Activated naive CD8-positive, alpha-beta T cell treated with anti-CD3 and anti-CD28 coated beads, Interleukin-2, amount 50 U/mL, for 24 hours (primary cell): ENCODE results near the gene ADAM10.

Source experiments
- ATAC-seq: fragments of 150-1000 bp; cut with Tn5 transposase; one replicate; pipeline ENCODE4 v1.10.0; 2021
- DNase-seq: peaks from one replicate; pipeline ENCODE4 v3.0.0; 2021
- H3K27ac Mint-ChIP-seq: one replicate; pipeline ENCODE4 v1.8.0; 2021; ENCODE audit warnings: mild to moderate bottlenecking, mixed read lengths
- H3K27me3 Mint-ChIP-seq: one replicate; pipeline ENCODE4 v1.8.0; 2021; ENCODE audit warnings: mixed read lengths
- H3K36me3 Mint-ChIP-seq: one replicate; pipeline ENCODE4 v1.8.0; 2021; ENCODE audit warnings: low read depth, mixed read lengths
- H3K4me1 Mint-ChIP-seq: one replicate; pipeline ENCODE4 v1.8.0; 2021; ENCODE audit warnings: mixed read lengths
- H3K4me3 Mint-ChIP-seq: one replicate; pipeline ENCODE4 v1.8.0; 2021; ENCODE audit warnings: mild to moderate bottlenecking, moderate library complexity, mixed read lengths
- H3K9me3 Mint-ChIP-seq: one replicate; pipeline ENCODE4 v1.8.0; 2021; ENCODE audit warnings: mixed read lengths

The ADAM10 gene

DNA sequence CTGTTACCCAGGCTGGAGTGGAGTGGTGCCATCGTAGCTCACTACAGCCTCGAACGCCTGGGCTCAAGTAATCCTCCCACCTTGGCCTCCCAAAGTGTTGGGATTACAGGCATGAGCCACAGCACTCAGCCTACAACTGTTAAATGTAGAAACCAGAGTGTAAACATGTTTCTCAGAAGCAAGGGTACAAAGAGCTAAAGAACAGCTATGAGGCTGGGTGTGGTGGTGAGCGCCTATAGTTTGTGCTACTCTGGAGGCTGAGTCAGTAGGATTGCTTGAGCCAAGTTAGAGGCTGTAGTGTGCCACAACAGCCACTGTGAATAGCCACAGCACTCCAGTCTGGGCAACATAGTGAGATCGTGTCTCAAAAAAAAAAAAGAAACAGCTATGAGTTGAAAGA lies 16.8 kb upstream of the ADAM10 start:
- Mint-ChIP-seq H3K36me3 (peaks cover 6% of the 10 kb centered on the region), H3K27me3 (no peaks in the 10 kb centered on the region), H3K4me3 (no peak overlapping the region), H3K9me3 (peaks cover 8% of the 10 kb centered on the region), H3K4me1 (peaks cover 10% of the 10 kb centered on the region), H3K27ac (no peak overlapping the region)
- ATAC-seq (no peak), DNase-seq (no peak)

DNA sequence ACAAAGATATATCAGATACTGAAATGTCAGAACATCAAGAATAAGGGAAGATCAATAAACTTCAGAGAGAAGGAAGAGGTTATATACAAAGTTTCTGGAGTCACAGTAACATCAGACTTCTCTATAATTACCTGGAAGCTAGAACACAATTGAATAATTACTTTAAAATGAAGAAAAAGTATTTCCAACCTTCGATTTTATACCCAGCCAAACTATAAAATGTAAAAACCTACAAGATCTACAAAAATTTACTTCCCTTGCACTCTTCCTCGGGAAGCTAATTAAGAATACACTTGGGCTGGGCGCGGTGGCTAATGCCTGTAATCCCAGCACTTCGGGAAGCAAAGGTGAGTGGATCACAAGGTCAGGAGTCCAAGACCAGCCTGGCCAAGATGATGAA lies 15.0 kb upstream of the ADAM10 start:
- Mint-ChIP-seq H3K27ac (no peak overlapping the region), H3K27me3 (no peaks in the 10 kb centered on the region), H3K4me3 (no peak overlapping the region), H3K4me1 (peaks cover 6% of the 10 kb centered on the region), H3K36me3 (peaks cover 6% of the 10 kb centered on the region), H3K9me3 (peaks cover 8% of the 10 kb centered on the region)
- no peak for DNase-seq
- no peak for ATAC-seq

DNA sequence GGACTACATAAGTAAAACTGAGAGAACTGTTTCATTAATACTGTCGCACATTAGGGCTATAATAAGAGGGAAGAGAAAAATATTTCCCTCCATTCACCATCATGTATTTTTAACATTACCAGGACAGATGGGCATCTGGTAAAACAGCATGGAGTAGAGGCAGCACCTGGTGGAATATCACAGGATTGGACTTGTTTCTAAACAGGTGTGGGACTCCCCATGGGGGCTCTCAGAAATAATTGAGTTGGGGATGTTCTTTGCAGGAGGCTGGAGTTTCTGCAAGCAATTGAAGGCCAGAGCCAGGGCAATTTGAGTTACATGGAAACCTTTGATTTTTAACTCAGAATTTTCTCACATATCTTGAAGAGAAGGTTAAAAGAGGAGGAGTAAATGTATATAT lies 13.2 kb upstream of the ADAM10 start:
- Mint-ChIP-seq H3K4me3 (no peak overlapping the region), H3K36me3 (peaks cover 6% of the 10 kb centered on the region), H3K4me1 (peaks cover 6% of the 10 kb centered on the region), H3K27me3 (no peaks in the 10 kb centered on the region), H3K27ac (no peak overlapping the region), H3K9me3 (peaks cover 8% of the 10 kb centered on the region)
- ATAC-seq (no peak), DNase-seq (no peak)

DNA sequence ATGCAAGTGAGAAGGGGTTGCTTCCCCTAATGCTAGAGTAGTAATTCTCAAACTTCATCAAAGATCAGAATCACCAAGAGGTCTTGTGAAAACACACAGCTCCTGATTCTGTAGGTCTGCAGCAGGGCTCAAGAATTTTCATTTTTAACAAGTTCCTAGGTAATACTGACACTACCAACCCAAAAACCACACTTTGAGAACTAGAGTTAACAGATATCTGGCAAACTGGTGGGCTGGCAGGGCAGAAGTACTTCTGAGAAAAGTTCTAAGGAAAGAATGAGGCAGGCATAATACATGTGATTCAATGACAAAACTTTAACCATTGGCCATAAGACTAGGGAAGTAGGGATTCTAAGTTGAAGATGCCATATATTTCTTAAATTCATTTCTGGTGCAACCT lies 12.8 kb upstream of the ADAM10 start:
- no peaks in the 10 kb centered on the region for H3K27me3 Mint-ChIP-seq
- peaks cover 6% of the 10 kb centered on the region for H3K36me3 Mint-ChIP-seq
- ATAC-seq (peak; percentile 36), DNase-seq (no peak)
- no peak overlapping the region for H3K4me3 Mint-ChIP-seq
- peaks cover 6% of the 10 kb centered on the region for H3K4me1 Mint-ChIP-seq
- H3K27ac Mint-ChIP-seq, result no peak overlapping the region
- H3K9me3 Mint-ChIP-seq, result peaks cover 8% of the 10 kb centered on the region

DNA sequence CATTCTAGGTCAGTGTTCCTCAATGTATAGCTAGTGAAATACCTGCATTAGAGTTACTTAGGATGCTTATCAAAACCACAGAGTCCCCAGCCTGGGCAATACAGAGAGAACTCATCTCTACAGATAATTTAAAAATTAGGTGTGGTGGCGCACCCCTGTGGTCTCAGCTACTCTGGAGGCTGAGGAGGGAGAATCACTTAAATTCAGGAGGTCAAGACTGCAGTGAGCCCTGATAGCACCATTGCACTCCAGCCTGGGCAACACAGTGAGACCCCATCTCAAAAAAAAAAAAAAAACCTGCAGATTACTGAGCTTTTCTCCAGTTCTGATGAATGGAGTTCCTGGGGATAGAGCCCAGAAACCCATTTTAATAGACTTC lies 11.5 kb upstream of the ADAM10 start:
- no peak for ATAC-seq
- Mint-ChIP-seq H3K4me3 (no peak overlapping the region), H3K4me1 (peaks cover 6% of the 10 kb centered on the region), H3K27me3 (no peaks in the 10 kb centered on the region), H3K27ac (no peak overlapping the region), H3K36me3 (peaks cover 6% of the 10 kb centered on the region), H3K9me3 (peaks cover 8% of the 10 kb centered on the region)
- peak; percentile 21 for DNase-seq

DNA sequence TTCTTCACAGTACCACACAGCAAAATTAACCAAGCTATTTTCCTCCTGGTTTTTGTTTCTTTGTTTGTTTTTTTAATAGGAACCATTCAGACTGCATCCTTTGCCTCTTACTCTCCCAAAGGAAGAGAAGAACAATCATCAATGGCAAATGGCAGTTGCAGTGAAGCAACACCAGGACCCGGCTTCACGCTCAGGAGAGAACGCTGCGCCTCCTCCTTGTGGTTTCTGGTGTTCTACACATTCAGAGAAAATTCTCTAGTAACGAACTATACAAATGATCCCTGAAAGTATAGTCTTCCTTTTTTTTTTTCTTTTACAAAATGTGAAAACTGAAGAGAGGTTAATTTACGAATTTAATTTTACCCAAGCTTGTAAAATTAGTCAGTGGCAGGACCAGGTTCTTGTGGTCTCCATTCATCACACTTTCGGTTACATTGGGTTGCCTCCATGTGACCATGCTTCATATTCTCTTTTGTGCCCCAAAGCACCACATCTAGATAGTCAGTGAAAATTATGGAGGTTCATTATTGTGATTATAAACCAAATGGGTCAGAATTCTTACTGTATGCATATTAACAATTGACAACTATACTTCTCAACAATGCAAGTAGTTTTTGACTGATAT lies 11.0 kb upstream of the ADAM10 start:
- Mint-ChIP-seq H3K4me1 (peaks cover 6% of the 10 kb centered on the region), H3K4me3 (no peak overlapping the region), H3K27ac (no peak overlapping the region), H3K9me3 (peaks cover 8% of the 10 kb centered on the region), H3K27me3 (no peaks in the 10 kb centered on the region), H3K36me3 (peaks cover 6% of the 10 kb centered on the region)
- no peak for ATAC-seq
- no peak for DNase-seq

DNA sequence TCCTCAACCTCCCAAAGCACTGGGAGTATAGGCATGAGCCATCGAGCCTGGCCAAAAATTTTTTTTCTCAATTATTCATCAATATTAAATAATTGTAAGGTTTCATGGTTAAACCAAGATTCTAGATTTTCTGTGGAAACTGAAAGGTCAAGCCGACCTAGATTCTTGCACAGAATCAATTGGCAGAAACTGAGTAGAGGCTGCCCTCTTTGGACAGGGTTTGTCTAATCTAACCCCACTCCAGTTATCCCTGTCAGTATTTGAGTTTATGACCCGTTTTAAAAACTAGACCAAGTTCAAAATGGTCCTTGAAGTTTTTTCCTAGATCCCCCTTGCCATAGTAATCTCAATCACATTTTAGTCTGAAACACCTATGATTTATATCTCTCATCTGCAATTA lies 8.6 kb upstream of the ADAM10 start:
- peaks cover 6% of the 10 kb centered on the region for H3K4me1 Mint-ChIP-seq
- no peak overlapping the region for H3K4me3 Mint-ChIP-seq
- peak; percentile 63 for ATAC-seq
- H3K9me3 Mint-ChIP-seq, result no peaks in the 10 kb centered on the region
- no peaks in the 10 kb centered on the region for H3K27me3 Mint-ChIP-seq
- DNase-seq, result no peak
- no peak overlapping the region for H3K27ac Mint-ChIP-seq
- no peaks in the 10 kb centered on the region for H3K36me3 Mint-ChIP-seq

DNA sequence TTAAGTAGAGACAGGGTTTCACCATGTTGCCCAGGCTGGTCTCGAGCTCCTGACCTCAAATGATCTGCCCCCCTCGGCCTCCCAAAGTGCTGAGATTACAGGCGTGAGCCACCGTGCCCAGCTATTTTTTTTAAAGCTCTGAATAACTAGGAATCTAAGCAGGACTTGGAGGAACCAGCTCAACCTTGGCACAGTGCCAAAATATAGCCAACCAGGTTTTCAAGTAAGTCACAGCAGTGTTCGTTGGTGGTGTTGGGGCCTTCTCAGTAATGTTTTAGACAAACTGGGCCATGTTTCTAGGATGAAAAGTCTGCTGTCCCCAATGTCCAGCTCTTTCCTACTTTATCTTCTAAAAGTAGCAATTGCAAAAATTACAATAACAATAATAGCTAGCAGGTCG lies 6.4 kb upstream of the ADAM10 start:
- DNase-seq, result no peak
- H3K9me3 Mint-ChIP-seq, result no peaks in the 10 kb centered on the region

DNA sequence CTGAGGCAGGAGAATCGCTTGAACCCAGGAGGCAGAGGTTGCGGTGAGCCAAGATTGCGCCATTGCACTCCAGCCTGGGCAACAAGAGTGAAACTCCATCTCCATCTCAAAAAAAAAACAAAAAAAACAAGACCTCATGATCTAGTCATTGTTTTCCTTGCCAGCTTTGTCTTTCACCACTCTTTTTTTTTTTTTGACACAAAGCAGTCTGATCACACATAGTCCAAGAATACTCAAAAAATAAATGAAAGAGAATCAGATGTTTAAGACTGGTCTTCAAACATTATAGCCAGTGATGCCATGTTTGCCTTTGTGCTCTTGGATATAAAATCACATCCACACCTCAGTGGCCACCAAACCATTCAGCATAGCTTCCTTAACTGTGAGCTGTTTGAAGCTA lies 5.8 kb upstream of the ADAM10 start:
- ATAC-seq (no peak), DNase-seq (no peak)
- no peak overlapping the region for H3K4me3 Mint-ChIP-seq
- H3K4me1 Mint-ChIP-seq, result peaks cover 6% of the 10 kb centered on the region
- H3K27ac Mint-ChIP-seq, result no peak overlapping the region
- H3K36me3 Mint-ChIP-seq, result no peaks in the 10 kb centered on the region
- no peaks in the 10 kb centered on the region for H3K27me3 Mint-ChIP-seq
- no peaks in the 10 kb centered on the region for H3K9me3 Mint-ChIP-seq

More for the DNA sequence above, 6.4 kb upstream of the ADAM10 start:
- Mint-ChIP-seq H3K27me3 (no peaks in the 10 kb centered on the region), H3K4me3 (no peak overlapping the region), H3K27ac (no peak overlapping the region), H3K4me1 (peaks cover 3% of the 10 kb centered on the region), H3K36me3 (no peaks in the 10 kb centered on the region)
- no peak for ATAC-seq

DNA sequence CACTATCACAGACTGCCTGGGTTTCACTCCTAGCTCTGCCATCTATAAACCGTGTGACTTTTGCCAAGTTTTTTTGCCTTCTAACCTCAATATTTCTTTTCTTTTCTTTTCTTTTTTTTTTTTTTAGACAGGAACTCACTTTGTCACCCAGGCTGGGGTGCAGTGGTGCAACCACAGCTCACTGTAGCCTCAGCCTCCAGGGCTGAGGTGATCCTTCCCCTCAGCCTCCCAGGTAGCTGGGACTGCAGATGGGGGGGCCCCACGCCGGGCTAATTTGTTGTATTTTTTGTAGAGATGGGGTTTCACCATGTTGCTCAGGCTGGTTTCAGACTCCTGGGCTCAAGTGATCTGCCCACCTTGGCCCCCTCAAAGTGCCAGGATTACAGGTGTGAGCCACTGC lies 3.2 kb upstream of the ADAM10 start:
- Mint-ChIP-seq H3K4me1 (peaks cover 14% of the 10 kb centered on the region), H3K27ac (no peak overlapping the region), H3K27me3 (no peaks in the 10 kb centered on the region), H3K36me3 (no peaks in the 10 kb centered on the region), H3K4me3 (no peak overlapping the region), H3K9me3 (no peaks in the 10 kb centered on the region)
- ATAC-seq, result no peak
- DNase-seq, result no peak

DNA sequence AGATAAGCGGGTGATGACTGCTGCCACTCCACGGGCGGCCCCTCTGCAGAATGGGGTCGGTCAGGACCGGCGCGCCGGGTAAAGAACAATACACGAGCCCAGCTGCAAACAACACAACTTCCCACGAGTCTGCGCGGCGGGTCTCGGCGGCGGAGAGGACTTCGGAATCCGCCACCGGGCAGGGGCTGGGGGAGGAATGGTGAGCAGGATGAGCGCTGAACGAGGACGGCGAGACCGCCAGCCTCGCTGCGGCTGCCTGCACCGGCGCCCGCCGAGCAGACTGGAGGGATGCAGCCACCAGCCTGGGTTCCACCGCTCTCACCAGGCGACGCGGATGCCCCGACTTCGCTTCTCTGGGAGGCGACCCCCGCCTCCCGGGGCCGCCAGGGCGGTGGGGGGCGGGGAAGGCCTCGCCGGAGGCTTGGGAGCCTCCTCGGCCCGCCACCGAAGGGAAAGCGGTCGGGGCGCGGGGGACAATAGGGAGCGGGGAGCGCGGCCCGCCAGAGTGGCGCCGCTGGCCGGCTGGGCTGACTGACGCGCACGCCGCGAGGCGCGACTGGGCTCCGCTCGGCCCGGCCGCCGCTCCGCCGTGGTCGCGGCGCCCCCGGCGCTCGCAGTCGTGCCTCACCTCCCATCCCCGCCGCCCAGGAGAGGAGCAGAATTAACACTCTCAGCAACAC lies 515 bp downstream of the ADAM10 start:
- Mint-ChIP-seq H3K9me3 (no peaks in the 10 kb centered on the region), H3K27ac (peak overlapping the region; percentile 89), H3K27me3 (no peaks in the 10 kb centered on the region), H3K4me1 (peaks cover 40% of the 10 kb centered on the region), H3K4me3 (peak overlapping the region; percentile 95), H3K36me3 (peaks cover 7% of the 10 kb centered on the region)
- DNase-seq (peak; percentile 53), ATAC-seq (peak; percentile 8)

DNA sequence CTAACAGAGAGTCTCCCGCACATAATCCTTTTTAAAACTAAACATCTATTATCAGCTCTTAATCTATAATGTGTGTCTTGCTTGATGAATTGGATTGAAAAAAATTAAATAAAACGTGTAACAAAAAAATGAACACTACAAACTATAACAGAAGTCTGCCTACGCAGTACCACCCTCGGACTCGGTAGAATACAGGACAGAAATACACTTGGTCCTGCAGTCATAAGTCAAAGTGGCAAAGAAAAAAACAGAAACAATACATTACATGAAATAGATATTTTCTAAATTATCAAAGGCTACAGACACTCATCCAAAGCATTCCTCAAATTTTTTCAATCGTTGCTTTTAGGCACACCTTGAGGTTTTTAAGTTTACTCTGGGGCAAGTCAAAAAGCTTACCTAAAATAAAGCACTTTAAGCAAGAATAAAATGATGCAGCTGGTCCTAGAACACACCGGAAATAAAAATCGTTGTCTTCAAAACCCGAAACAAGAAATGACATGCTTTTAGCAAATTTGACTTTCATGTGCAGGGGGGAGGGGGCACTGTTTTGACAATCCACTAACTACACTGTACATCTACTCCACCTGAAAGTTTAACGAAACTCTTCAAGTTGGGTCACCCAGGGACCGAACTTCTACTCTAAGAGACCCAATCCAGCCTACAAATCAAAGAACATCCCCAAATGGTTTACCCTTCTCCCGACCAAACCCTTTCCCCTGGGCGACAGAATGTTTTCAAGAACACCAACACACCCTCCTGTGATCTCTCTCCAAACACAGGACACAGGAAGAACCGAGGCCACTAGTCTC lies 1.3 kb downstream of the ADAM10 start:
- peaks cover 46% of the 10 kb centered on the region for H3K4me1 Mint-ChIP-seq

DNA sequence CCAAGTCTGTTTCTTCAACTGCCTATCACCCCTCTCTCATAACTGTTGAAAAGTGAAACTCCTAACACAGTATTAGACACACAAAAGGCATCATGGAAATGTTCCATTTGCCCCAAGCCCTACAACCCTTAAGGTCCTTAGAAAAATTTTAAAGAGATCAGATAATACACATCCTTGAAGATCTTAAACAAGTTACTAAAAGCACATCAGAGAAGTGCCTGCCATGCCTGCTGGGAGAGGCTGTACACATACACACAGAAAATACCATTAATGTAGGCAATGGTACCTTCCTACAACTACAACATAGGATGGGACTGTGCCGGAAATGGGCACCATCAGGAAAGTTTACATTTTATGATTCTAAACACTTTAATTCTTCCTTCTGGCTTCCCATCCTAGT lies 3.3 kb downstream of the ADAM10 start:
- no peak for DNase-seq
- ATAC-seq, result no peak
- Mint-ChIP-seq H3K4me1 (peaks cover 67% of the 10 kb centered on the region), H3K36me3 (peaks cover 9% of the 10 kb centered on the region), H3K9me3 (no peaks in the 10 kb centered on the region), H3K27me3 (no peaks in the 10 kb centered on the region), H3K27ac (no peak overlapping the region), H3K4me3 (peak overlapping the region; percentile 41)

More for the DNA sequence above, 1.3 kb downstream of the ADAM10 start:
- Mint-ChIP-seq H3K36me3 (peaks cover 9% of the 10 kb centered on the region), H3K27me3 (no peaks in the 10 kb centered on the region), H3K27ac (peak overlapping the region; percentile 82), H3K9me3 (no peaks in the 10 kb centered on the region), H3K4me3 (peak overlapping the region; percentile 95)
- no peak for ATAC-seq
- DNase-seq, result peak; percentile 31

DNA sequence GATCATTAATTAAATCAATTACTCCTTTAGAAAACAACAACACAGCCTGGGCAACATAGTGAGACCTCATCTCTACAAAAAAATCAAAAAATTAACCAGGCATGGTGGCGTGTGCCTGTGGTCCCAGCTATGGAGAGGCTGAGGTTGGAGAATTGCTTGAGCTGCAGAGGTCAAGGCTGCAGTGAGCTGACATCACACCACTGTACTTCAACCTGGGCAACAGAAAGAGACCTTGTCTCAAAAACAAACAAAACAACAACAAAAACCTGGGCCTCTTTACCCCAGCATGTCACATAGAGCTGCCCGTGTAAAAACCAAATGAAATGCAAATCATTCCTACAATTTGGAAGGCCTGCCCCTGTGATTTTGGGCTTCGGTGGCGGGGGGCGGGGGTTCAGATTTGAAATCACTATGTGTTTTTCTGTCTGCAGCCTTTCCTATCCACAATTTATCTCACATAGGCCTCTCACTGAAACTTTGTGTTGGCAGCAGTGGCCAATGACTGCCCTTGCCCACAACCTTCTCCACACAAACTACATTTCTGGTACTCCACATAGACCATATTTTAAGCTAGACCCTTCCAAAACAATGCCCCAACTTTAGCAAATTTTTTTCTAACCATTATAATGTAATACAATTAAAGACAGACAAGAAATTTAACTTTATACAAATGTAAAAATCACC lies 6.5 kb downstream of the ADAM10 start:
- no peak overlapping the region for H3K4me3 Mint-ChIP-seq
- ATAC-seq (no peak), DNase-seq (no peak)
- H3K36me3 Mint-ChIP-seq, result peaks cover 9% of the 10 kb centered on the region
- no peaks in the 10 kb centered on the region for H3K9me3 Mint-ChIP-seq
- H3K4me1 Mint-ChIP-seq, result peaks cover 73% of the 10 kb centered on the region
- H3K27ac Mint-ChIP-seq, result no peak overlapping the region
- no peaks in the 10 kb centered on the region for H3K27me3 Mint-ChIP-seq
